ENCODE measurements around the gene FNDC3B. TPM values are rescaled to one million over a fixed set of nuclear protein-coding genes. Genes with fewer than 3 reads are reported as not detected.

The FNDC3B gene
- total and polyA plus RNA-seq, 9 of the 15 experiments (the other 6 are each of a cell fraction or from before 2014, with no cell fraction given): 7.0 to 35.8 (median 16.2) TPM

DNA sequence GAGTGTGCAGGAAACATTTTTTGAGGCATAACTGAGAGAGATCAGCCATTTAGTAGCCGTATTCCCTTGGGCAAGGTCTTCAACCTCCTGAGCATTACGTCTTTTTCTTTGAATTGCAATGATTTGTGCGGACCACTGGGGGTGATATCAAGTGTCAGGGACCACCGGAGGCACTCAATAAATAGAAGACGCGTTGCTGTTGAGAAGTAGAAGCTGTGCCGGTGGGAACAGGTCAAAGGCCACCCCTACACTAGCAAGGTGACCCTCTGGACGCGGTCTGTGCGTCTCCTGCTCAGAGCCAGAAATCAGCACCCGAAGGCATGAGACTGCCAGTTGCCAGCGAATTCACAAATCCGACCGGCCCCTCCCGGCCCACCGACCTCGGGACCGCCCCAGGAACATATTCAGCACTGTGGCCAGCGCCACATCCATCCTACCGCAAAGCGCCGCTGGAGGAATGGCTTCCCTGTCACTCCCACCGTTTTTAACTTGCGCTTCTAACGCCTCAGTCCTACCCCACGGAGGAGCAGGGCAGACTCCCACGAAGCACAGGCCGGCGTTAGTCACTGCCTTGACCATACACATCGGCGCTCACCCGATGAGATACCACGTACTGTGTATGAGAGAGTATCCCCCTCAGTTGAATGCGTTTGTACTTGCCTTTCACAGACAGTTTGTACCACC is 410.2 kb downstream of the FNDC3B start (continued):
- TF ChIP-seq, protein P1, sequence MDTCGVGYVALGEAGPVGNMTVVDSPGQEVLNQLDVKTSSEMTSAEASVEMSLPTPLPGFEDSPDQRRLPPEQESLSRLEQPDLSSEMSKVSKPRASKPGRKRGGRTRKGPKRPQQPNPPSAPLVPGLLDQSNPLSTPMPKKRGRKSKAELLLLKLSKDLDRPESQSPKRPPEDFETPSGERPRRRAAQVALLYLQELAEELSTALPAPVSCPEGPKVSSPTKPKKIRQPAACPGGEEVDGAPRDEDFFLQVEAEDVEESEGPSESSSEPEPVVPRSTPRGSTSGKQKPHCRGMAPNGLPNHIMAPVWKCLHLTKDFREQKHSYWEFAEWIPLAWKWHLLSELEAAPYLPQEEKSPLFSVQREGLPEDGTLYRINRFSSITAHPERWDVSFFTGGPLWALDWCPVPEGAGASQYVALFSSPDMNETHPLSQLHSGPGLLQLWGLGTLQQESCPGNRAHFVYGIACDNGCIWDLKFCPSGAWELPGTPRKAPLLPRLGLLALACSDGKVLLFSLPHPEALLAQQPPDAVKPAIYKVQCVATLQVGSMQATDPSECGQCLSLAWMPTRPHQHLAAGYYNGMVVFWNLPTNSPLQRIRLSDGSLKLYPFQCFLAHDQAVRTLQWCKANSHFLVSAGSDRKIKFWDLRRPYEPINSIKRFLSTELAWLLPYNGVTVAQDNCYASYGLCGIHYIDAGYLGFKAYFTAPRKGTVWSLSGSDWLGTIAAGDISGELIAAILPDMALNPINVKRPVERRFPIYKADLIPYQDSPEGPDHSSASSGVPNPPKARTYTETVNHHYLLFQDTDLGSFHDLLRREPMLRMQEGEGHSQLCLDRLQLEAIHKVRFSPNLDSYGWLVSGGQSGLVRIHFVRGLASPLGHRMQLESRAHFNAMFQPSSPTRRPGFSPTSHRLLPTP (IDR thresholded peaks at IDR 0.05; ENCODE audit: borderline replicate concordance, extremely low read depth, insufficient read length): no peak
- peak in 1 of 2 experiments; percentile 41; a peak in 1 of 4 replicates for TF ChIP-seq RCOR1 (IDR thresholded peaks at IDR 0.05; ENCODE audit: borderline replicate concordance in 1 of 2, low read depth in 2 of 2, low read length in 2 of 2)
- TF ChIP-seq ZNF589 (CRISPR knock-in tag; IDR thresholded peaks at IDR 0.05; ENCODE audit: low read depth): no peak
- TF ChIP-seq, protein P2, sequence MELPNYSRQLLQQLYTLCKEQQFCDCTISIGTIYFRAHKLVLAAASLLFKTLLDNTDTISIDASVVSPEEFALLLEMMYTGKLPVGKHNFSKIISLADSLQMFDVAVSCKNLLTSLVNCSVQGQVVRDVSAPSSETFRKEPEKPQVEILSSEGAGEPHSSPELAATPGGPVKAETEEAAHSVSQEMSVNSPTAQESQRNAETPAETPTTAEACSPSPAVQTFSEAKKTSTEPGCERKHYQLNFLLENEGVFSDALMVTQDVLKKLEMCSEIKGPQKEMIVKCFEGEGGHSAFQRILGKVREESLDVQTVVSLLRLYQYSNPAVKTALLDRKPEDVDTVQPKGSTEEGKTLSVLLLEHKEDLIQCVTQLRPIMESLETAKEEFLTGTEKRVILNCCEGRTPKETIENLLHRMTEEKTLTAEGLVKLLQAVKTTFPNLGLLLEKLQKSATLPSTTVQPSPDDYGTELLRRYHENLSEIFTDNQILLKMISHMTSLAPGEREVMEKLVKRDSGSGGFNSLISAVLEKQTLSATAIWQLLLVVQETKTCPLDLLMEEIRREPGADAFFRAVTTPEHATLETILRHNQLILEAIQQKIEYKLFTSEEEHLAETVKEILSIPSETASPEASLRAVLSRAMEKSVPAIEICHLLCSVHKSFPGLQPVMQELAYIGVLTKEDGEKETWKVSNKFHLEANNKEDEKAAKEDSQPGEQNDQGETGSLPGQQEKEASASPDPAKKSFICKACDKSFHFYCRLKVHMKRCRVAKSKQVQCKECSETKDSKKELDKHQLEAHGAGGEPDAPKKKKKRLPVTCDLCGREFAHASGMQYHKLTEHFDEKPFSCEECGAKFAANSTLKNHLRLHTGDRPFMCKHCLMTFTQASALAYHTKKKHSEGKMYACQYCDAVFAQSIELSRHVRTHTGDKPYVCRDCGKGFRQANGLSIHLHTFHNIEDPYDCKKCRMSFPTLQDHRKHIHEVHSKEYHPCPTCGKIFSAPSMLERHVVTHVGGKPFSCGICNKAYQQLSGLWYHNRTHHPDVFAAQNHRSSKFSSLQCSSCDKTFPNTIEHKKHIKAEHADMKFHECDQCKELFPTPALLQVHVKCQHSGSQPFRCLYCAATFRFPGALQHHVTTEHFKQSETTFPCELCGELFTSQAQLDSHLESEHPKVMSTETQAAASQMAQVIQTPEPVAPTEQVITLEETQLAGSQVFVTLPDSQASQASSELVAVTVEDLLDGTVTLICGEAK (IDR thresholded peaks at IDR 0.05): no peak
- TF ChIP-seq, protein P2 (CRISPR knock-in tag; IDR thresholded peaks at IDR 0.05): no peak
- TF ChIP-seq FOXP1 (CRISPR knock-in tag; IDR thresholded peaks at IDR 0.05): 0 out of 2 replicates have a peak, but pooled peaks have one; percentile 26
- TF ChIP-seq STAG1 (CRISPR knock-in tag; IDR thresholded peaks at IDR 0.05; ENCODE audit: borderline replicate concordance): peak; percentile 39; the same call in 1 of the 2 replicates
- TF ChIP-seq MAZ (CRISPR knock-in tag; conservative IDR thresholded peaks at IDR 0.05 in 1 of 2, IDR thresholded peaks at IDR 0.05 in 1 of 2): peak in 1 of 2 experiments; percentile 36; a peak in 1 of 4 replicates
- no peak for TF ChIP-seq BHLHE40 (IDR thresholded peaks at IDR 0.05; ENCODE audit: low read length)
- no peak for TF ChIP-seq ZNF197 (CRISPR knock-in tag; IDR thresholded peaks at IDR 0.05; ENCODE audit: low read depth)
- no peak for TF ChIP-seq ZNF311 (CRISPR knock-in tag; IDR thresholded peaks at IDR 0.05)
- no peak for TF ChIP-seq POLR2AphosphoS5 (IDR thresholded peaks at IDR 0.05; ENCODE audit: control insufficient read depth, insufficient read depth, low read depth, low read length)
- TF ChIP-seq MED1 (CRISPR knock-in tag; IDR thresholded peaks at IDR 0.05; ENCODE audit: borderline replicate concordance): no peak
- no peak for TF ChIP-seq EP400 (IDR thresholded peaks at IDR 0.05)
